Measurements from ENCODE around the gene SERINC2. TPM values are rescaled to one million over a fixed set of nuclear protein-coding genes. Genes with fewer than 3 reads are reported as not detected.

SERINC2 gene
- total RNA-seq, 1 experiment from 2014 or later = 14.1 TPM

DNA sequence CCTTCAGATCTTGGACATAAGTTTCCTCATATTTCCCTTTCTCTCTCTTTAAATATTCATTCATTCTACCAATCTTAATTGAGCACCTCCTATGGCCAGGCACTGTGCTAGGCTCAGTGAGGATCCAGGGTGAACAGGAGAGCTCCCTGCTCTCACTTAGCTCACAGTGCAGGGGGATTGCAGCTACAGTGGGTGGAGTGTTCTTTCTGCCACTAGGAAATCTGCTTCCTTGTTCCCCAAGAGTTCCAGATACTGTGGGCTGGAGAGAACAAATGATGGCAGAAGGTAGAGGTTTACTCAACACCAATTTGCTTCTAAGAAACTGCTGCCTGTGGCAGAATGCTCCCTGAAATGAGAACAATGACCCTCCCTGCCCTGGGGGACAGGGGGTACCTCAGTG, 35.0 kb upstream of the SERINC2 start:
- TF ChIP-seq, protein P1, sequence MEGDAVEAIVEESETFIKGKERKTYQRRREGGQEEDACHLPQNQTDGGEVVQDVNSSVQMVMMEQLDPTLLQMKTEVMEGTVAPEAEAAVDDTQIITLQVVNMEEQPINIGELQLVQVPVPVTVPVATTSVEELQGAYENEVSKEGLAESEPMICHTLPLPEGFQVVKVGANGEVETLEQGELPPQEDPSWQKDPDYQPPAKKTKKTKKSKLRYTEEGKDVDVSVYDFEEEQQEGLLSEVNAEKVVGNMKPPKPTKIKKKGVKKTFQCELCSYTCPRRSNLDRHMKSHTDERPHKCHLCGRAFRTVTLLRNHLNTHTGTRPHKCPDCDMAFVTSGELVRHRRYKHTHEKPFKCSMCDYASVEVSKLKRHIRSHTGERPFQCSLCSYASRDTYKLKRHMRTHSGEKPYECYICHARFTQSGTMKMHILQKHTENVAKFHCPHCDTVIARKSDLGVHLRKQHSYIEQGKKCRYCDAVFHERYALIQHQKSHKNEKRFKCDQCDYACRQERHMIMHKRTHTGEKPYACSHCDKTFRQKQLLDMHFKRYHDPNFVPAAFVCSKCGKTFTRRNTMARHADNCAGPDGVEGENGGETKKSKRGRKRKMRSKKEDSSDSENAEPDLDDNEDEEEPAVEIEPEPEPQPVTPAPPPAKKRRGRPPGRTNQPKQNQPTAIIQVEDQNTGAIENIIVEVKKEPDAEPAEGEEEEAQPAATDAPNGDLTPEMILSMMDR (conservative IDR thresholded peaks at IDR 0.05) = no peak
- H3K27ac Mint-ChIP-seq = no peak overlapping the region
- no peak overlapping the region for H3K18ac ChIP-seq (ENCODE audit: insufficient read length, low read depth, low read length)

More for the DNA sequence above, 35.0 kb upstream of the SERINC2 start:
- H3K79me1 ChIP-seq (ENCODE audit: insufficient read depth, low read depth, low read length, poor library complexity, severe bottlenecking) = no peaks in the 10 kb centered on the region
- no peak overlapping the region for H2BK12ac ChIP-seq (ENCODE audit: insufficient read length, low read depth, low read length)
- H3K9ac ChIP-seq (ENCODE audit: extremely low read depth, insufficient read length, low read length) = no peak overlapping the region
- no peaks in the 10 kb centered on the region for H3K27me3 ChIP-seq (ENCODE audit: insufficient read depth, low read length)
- H3K56ac ChIP-seq (ENCODE audit: insufficient read length, low read depth, low read length) = no peak overlapping the region
- Mint-ChIP-seq H3K27me3 (ENCODE audit: low read depth) (peaks cover 2% of the 10 kb centered on the region; the same call in 1 of the 2 replicates), H3K9me3 (no peaks in the 10 kb centered on the region), H3K36me3 (ENCODE audit: insufficient read depth in 1 of 3, low read depth in 3 of 3) (no peaks in the 10 kb centered on the region), H3K4me3 (no peak overlapping the region), H3K4me1 (peaks cover 23 to 34% of the 10 kb centered on the region in 2 experiments)
- peaks cover 3% of the 10 kb centered on the region; the same call in 1 of the 2 replicates for H3K4me1 ChIP-seq (ENCODE audit: insufficient read depth, low read length)
- H2BK15ac ChIP-seq (ENCODE audit: low read depth, low read length) = no peak overlapping the region
- no peak overlapping the region for H3K14ac ChIP-seq (ENCODE audit: insufficient read depth, low read length)
- H3T11ph ChIP-seq (ENCODE audit: low read length) = no peak overlapping the region
- H3K23me2 ChIP-seq (ENCODE audit: insufficient read length, low read depth, low read length, poor library complexity, severe bottlenecking) = peaks cover 5% of the 10 kb centered on the region
- no peaks in the 10 kb centered on the region for H3K79me2 ChIP-seq (ENCODE audit: insufficient read depth, low read length)
- no peak overlapping the region for H2BK120ac ChIP-seq (ENCODE audit: low read depth, low read length, poor library complexity, severe bottlenecking)
- no peak overlapping the region for H3K4me2 ChIP-seq (ENCODE audit: insufficient read depth, insufficient read length, low read length)
- no peak overlapping the region for H2AFZ ChIP-seq (ENCODE audit: low read length)
- no peak overlapping the region for H2AK5ac ChIP-seq (ENCODE audit: insufficient read length, low read length)
- no peaks in the 10 kb centered on the region for H3K9me3 ChIP-seq (ENCODE audit: control insufficient read depth, low read depth, low read length)
- H2BK20ac ChIP-seq (ENCODE audit: low read depth, low read length, poor library complexity, severe bottlenecking) = no peak overlapping the region
- no peak overlapping the region for H3K4ac ChIP-seq (ENCODE audit: low read depth, low read length)
- H3K27ac ChIP-seq (ENCODE audit: insufficient read length, low read depth, low read length) = no peak overlapping the region
- DNase-seq = no peak
- H2BK5ac ChIP-seq (ENCODE audit: insufficient read length, low read length) = no peak overlapping the region
- no peak overlapping the region for H3K23ac ChIP-seq (ENCODE audit: insufficient read length, low read depth, low read length)
- H4K8ac ChIP-seq (replicated peaks; ENCODE audit: insufficient read length, low read depth, low read length) = no peak overlapping the region
- H4K91ac ChIP-seq (ENCODE audit: insufficient read length, low read depth, low read length) = no peak overlapping the region
- H4K20me1 ChIP-seq (ENCODE audit: control insufficient read depth, insufficient read depth, insufficient read length) = no peaks in the 10 kb centered on the region
- no peak overlapping the region for H4K5ac ChIP-seq (ENCODE audit: insufficient read length, low read depth, low read length)
